Measurements from ENCODE around the gene DEXI.

- TF ChIP-seq SUZ12 (IDR thresholded peaks at IDR 0.05) (no peak), ARNT (IDR thresholded peaks at IDR 0.05) (no peak), FOXM1 (IDR thresholded peaks at IDR 0.05; ENCODE audit: borderline replicate concordance) (no peak), FOXA1 (IDR thresholded peaks at IDR 0.05) (no peak), FOXK2 (IDR thresholded peaks at IDR 0.05) (no peak), PKNOX1 (IDR thresholded peaks at IDR 0.05) (no peak), SP1 (IDR thresholded peaks at IDR 0.05) (no peak), BHLHE40 (IDR thresholded peaks at IDR 0.05; ENCODE audit: borderline replicate concordance) (no peak), L3MBTL2 (conservative IDR thresholded peaks at IDR 0.05) (no peak), HDGF (IDR thresholded peaks at IDR 0.05; ENCODE audit: borderline replicate concordance) (no peak), LEF1 (IDR thresholded peaks at IDR 0.05; ENCODE audit: borderline replicate concordance) (no peak), ZNF384 (IDR thresholded peaks at IDR 0.05) (no peak)
Observed at GRCh38 chr16:10988164-10988803, 46.0 kb upstream of the DEXI start.
